Heart right ventricle (tissue), 16 donors: ENCODE results near the gene ROBO3. TPM values are rescaled to one million over a fixed set of nuclear protein-coding genes. Genes with fewer than 3 reads are reported as not detected.

Source experiments
- ATAC-seq, 8 donors: fragments of 200-7000 bp; cut with Tn5 transposase; one replicate each; pipeline ENCODE4 v1.9.1; 2020; ENCODE audit warnings: mild to moderate bottlenecking in 8 of 8, moderate library complexity in 8 of 8, moderate number of reproducible peaks in 1 of 8
- DNase-seq, 2 donors: peaks; one replicate each; pipeline ENCODE4 v3.0.0-alpha.2; 2020
- H3K27ac ChIP-seq, 10 donors: fragments of 200-600 bp; sonication (generic) in 2 of 10; one replicate each; pipeline versions ENCODE4 v1.5.0 to v1.8.0; 2020 to 2022; ENCODE audit warnings: mild to moderate bottlenecking in 3 of 10
- H3K27me3 ChIP-seq, 7 donors: fragments of 200-600 bp; one replicate each; pipeline ENCODE4 v1.8.0; 2021 to 2022; ENCODE audit warnings: mild to moderate bottlenecking in 2 of 7
- H3K36me3 ChIP-seq, 9 donors: fragments of 200-600 bp; sonication (generic) in 1 of 9; one replicate each; pipeline versions ENCODE4 v1.5.0 to v1.8.0; 2020 to 2022; ENCODE audit warnings: mild to moderate bottlenecking in 2 of 9
- H3K4me1 ChIP-seq, 9 donors: fragments of 200-600 bp; sonication (generic) in 1 of 9; one replicate each; pipeline versions ENCODE4 v1.5.0 to v1.8.0; 2020 to 2022; ENCODE audit warnings: mild to moderate bottlenecking in 4 of 9
- H3K4me3 ChIP-seq, 10 donors: fragments of 200-600 bp; sonication (generic) in 2 of 10; one replicate each; pipeline versions ENCODE4 v1.5.0 to v1.8.0; 2020 to 2022; ENCODE audit warnings: mild to moderate bottlenecking in 7 of 10, moderate library complexity in 2 of 10
- H3K9me3 ChIP-seq, 11 donors: fragments of 200-600 bp in 10 of 11; sonication (generic) in 2 of 11; one replicate each; pipeline versions ENCODE4 v1.5.0 to v1.8.0; 2013 to 2022; ENCODE audit warnings: mild to moderate bottlenecking in 2 of 11, control low read depth in 1 of 11, moderate library complexity in 1 of 11
- CTCF ChIP-seq, 9 donors: fragments of 200-600 bp; sonication (generic) in 2 of 9; IDR thresholded peaks; one replicate each; pipeline versions ENCODE4 v1.5.0 to v1.8.0; 2021 to 2022; ENCODE audit warnings: antibody characterized with exemption in 9 of 9, mild to moderate bottlenecking in 5 of 9, moderate library complexity in 1 of 9
- WGBS, 2 donors: extraction: QIAGEN DNeasy Blood & Tissue Kit; methylation state at CpG; one replicate each; pipeline ENCODE4 v1.1.7; 2013; ENCODE audit warnings: inconsistent platforms in 1 of 2; 5-methylcytosine and 5-hydroxymethylcytosine counted together
- intact Hi-C, 10 donors: fragments of 100-400 bp; cut with DNase I; formaldehyde crosslinking; loops; one replicate each; pipeline versions ENCODE4 v1.11.1 to v1.14.2; 2022
- polyA plus RNA-seq, 2 donors: library from polyadenylated mRNA; stranded (reverse); fragments of 200-250 nt; gene quantifications; one replicate each; pipeline ENCODE4 v1.2.3, GENCODE V29; 2013
- total RNA-seq, 10 donors: library from RNA; stranded (reverse); fragmentation: NEBNext Ultra II Directional in 3 of 10; extraction: Animal tissue kit (Norgen Biotek cat#: 25700) in 3 of 10; gene quantifications; one replicate each; pipeline versions ENCODE4 v1.2.1 to v1.2.4, GENCODE V29; 2021 to 2023
- donor health status: Arrhythmogenic right ventricular cardiomyopathy.
- donor health status: ischemic (EF 13 %, LVEDD 7.1; RV severe dilation, severe dysfunction).
- donor health status: healthy with polysubstance abuse.
- donor health status: DM: no; HTN: yes; CAD: no.
- donor health status: DM: no; HTN: no; CAD: no.
- donor health status: ischemic (EF 25% LVEDD 6.9; RV normal size, moderate dysfunction).
- donor health status: ischemic (EF 25% LVEDD 5.7; RV mildly dilated, moderate dysfunction).
- donor health status: healthy.
- donor health status: DM: yes; HTN: yes; CAD: no.
- donor health status: Ischemic cardiomyopathy.
- donor health status: ischemic (EF 35%, LVEDD 5.7; RV mildly dilated, moderate dysfunction).
- donor health status: nonischemic (EF 11% LVEDD 7.7; RV severe dilation, severe dysfunction).
- donor health status: DM: yes; HTN: yes; CAD: no.
- donor health status: PGD.
- donor health status: ischemic (EF 29% LVEDD 5.4; RV normal size, mild dysfunction).
- donor health status: nonischemic (EF 23%, LVEDD 6.1; RV moderate dilation, normal function).

ROBO3 gene
- total and polyA plus RNA-seq, 12 donors = 1.5 to 19.8 (median 4.1) TPM

- TF ChIP-seq CTCF (IDR thresholded peaks at IDR 0.05) = no peak
- H3K27ac ChIP-seq = no peak overlapping the region
- intact Hi-C loops = loop anchor here in 1 of 10 donors (10.0 kb wide), 1 partner anchor 217 kb away; no protein-coding TSS in a partner anchor
- 25 to 28% methylated on average over 4 of the region's 4 CpGs for WGBS, 2 donors
- no peaks in the 10 kb centered on the region for H3K36me3 ChIP-seq
- no peak overlapping the region for H3K4me3 ChIP-seq
- H3K4me1 ChIP-seq = peaks cover 12 to 38% (median 30%) of the 10 kb centered on the region in 9 donors
- DNase-seq = no peak
- peaks cover 25 to 100% (median 96%) of the 10 kb centered on the region in 7 donors for H3K27me3 ChIP-seq
- no peak for ATAC-seq
- H3K9me3 ChIP-seq = no peaks in the 10 kb centered on the region
Observed at GRCh38 chr11:124861670-124862069, 3.6 kb upstream of the ROBO3 start.

- whole genome bisulfite sequencing, 2 donors = 1 to 2% methylated on average over 31 of the region's 31 CpGs
- Histone ChIP-seq H3K27ac (no peak overlapping the region), H3K4me3 (peak overlapping the region in 8 of 10 donors; percentile 15 to 41 (median 38)), H3K4me1 (peaks cover 12 to 52% (median 36%) of the 10 kb centered on the region in 9 donors), H3K36me3 (no peaks in the 10 kb centered on the region), H3K9me3 (no peaks in the 10 kb centered on the region), H3K27me3 (peaks cover 34 to 100% (median 99%) of the 10 kb centered on the region in 7 donors)
- no peak for TF ChIP-seq CTCF (IDR thresholded peaks at IDR 0.05)
- DNase-seq (peak in 1 of 2 donors; percentile 35), ATAC-seq (peak in 7 of 8 donors; percentile 48 to 71 (median 61))
- intact Hi-C loops = loop anchor here in 1 of 10 donors (10.0 kb wide), 1 partner anchor 218 kb away; no protein-coding TSS in a partner anchor
Observed at GRCh38 chr11:124863137-124863825, 2.0 kb upstream of the ROBO3 start.

- H3K27me3 ChIP-seq = peaks cover 39 to 100% (median 99%) of the 10 kb centered on the region in 7 donors
- intact Hi-C loops = loop anchor here in 1 of 10 donors (10.0 kb wide), 1 partner anchor 219 kb away; no protein-coding TSS in a partner anchor
- 3% methylated on average over 9 of the region's 9 CpGs for WGBS, 2 donors
Observed at GRCh38 chr11:124863826-124864165, 1.4 kb upstream of the ROBO3 start.

More at GRCh38 chr11:124863826-124864165, 1.4 kb upstream of the ROBO3 start:
- ATAC-seq (no peak), DNase-seq (no peak)
- Histone ChIP-seq H3K4me1 (peaks cover 12 to 56% (median 38%) of the 10 kb centered on the region in 9 donors), H3K27ac (no peak overlapping the region), H3K9me3 (no peaks in the 10 kb centered on the region), H3K4me3 (no peak overlapping the region), H3K36me3 (no peaks in the 10 kb centered on the region)
- no peak for TF ChIP-seq CTCF (IDR thresholded peaks at IDR 0.05)
